ENCODE data around the gene ANKRD24.
"Not testable (repeated sequence)": the region's sequence is repeated elsewhere in the genome, so short reads cannot be mapped to it uniquely, and the experiment has no call there.

ANKRD24 gene

DNA sequence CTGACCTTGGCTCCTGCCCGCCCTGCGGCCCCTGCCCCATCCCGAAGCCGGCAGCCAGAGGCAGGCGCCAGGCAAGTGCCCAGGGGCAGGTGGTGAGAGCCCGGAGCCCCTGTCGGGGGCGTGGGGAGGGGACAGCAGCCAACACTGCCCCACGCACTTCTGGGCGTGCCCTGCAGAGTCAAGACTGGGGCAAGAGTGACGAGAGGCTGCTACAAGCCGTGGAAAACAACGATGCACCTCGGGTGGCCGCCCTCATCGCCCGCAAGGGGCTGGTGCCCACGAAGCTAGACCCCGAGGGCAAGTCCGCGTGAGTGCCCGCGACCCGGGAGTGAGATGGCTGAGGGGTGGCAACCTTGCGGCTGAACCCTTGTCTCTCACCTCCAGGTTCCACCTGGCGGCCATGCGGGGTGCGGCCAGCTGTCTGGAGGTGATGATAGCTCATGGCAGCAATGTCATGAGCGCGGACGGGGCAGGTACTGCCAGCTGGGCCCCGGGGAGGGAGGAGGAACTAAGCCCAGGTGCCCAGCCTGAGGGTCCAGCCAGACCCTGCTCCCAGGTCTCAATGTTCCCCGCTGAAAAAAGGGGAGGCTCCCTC, 17.3 kb downstream of the ANKRD24 start:
- DNase-seq, result no peak

- DNase-seq, result no peak
Observed at GRCh38 chr19:4200940-4201542, 18.6 kb downstream of the ANKRD24 start.

DNA sequence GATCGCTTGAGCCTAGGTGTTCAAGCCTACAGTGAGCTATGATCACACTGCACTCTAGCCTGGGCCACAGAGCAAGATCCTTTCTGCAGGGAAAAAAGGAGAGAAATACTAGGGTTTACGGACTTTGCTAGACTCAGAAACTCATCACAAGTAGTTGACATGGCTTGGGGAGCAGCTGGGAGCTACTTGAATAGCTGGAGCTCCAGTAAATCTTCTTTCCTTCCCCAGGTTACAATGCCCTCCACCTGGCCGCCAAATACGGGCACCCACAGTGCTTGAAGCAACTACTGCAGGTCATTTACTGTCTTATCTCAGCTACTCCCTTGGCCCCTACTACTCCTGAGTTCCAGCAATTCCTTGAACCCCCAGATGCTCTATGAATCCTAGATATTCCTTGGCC, 19.3 kb downstream of the ANKRD24 start:
- DNase-seq, result no peak

DNA sequence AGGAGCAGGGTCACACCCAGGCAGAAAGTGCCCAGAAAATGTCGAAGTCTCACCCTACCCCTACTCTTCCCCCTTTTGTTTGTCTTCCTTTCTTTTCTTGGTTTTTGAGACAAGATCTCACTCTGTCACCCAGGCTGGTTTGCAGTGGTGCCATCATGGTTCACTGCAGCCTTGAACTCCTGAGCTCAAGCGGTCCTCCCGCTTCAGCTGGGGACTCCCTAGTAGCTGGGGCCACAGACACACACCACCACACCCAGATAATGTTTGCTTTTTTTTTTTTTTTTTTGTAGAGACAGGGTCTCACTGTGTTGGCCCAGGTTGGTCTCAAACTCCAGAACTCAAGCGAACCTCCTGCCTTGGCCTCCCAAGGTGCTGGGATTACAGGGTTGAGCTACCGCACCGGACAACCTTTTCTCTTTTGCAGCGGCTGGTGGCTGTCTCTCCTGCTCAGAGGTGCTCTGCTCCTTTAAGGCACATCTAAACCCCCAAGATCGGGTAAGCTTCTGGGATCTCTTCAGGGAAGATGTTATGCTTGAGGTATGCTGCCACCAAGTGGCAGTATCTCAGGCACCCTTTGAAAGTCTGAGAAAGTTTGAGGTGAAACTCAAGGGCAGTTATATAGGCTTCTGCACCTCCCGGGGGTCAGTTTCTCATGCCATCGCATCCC, 24.5 kb downstream of the ANKRD24 start:
- DNase-seq, result no peak

- DNase-seq, result peak; percentile 31
Observed at GRCh38 chr19:4208385-4209094, 26.1 kb downstream of the ANKRD24 start.

GRCh38 chr19:4210166-4210731, 27.8 kb downstream of the ANKRD24 start:
- DNase-seq, result no peak

DNA sequence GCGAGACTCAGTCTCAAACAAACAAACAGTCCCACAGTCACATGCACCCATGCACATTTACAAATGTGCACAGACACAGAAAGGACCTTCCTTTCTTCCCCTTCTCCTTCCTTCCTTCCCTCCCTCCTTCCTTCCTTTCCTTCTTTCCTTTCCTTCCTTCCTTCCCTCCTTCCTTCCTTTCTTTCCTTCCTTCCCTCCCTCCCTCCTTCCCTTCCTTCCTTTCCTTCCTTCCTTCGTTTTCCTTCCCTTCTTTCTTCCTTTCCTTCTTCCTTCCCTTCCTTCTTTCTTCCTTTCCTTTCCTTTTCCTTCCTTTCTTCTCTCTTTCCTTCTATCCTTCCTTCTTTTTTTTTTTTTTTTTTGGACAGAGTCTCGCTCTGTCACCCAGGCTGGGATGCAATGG, 30.6 kb downstream of the ANKRD24 start:
- no peak for DNase-seq

DNA sequence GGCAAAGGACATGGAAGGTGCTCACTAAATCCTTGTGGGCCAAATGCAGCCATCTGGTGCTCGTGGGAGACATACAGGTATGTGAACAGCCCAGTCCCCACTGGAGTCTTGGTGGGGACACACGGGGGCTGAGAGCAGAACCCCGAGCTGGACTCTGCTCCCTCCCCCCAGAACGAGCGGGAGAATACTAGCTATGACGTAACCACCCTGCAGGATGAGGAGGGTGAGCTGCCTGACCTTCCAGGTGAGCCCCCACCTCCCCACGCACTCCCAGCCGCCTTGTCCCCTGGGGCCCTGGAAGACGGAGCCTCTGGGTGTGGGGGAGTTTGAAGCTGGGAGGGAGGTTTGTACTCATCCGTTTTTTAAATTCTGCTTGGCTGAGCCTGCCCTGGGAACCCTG, 33.3 kb downstream of the ANKRD24 start:
- no peak for DNase-seq

- no peak for DNase-seq
Observed at GRCh38 chr19:4216846-4217245, 34.4 kb downstream of the ANKRD24 start.

DNA sequence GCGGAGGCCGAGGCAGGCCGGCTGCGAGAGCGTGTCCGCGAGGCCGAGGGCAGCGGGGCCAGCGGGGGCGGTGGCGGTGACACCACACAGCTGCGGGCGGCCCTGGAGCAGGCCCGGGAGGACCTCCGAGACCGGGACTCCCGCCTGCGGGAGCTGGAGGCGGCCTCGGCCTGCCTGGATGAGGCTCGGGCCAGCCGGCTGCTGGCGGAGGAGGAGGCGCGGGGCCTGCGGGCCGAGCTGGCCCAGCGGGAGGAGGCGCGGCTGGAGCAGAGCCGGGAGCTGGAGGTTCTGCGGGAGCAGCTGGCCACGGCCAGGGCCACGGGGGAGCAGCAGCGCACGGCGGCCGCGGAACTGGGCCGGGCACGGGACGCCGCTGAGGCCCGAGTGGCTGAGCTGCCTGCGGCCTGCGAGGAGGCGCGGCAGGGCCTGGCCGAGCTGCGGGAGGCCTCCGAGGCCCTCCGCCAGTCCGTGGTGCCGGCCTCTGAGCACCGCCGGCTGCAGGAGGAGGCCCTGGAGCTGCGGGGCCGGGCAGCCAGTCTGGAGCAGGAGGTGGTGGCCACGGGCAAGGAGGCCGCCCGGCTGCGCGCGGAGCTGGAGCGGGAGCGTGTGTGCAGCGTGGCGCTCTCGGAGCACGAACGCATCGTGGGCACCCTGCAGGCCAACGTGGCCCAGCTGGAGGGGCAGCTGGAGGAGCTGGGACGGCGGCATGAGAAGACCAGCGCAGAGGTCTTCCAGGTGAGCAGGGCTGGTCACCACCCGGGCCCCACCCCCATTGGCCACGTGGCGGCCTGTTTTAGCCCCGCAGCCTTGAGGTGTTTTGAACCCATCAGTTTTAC, 35.2 kb downstream of the ANKRD24 start:
- no peak for DNase-seq

DNA sequence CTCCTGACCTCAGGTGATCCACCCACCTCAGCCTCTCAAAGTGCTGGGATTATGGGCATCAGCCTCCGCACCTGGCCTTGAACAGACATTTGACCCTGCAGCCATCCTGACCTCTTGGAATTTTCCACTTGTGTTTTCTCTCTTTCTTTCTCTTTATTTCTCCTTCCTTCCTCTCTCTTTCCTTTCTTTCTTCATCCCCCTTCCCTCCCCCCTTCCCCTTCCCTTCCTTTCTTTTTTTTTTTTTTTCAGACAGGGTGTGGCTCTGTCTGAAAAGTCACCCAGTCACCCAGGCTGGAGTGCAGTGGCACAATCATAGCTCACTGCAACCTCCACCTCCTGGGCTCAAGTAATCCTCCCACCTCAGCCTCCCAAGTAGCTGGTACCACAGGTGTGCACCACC, 36.0 kb downstream of the ANKRD24 start:
- DNase-seq, result not testable (repeated sequence)

DNA sequence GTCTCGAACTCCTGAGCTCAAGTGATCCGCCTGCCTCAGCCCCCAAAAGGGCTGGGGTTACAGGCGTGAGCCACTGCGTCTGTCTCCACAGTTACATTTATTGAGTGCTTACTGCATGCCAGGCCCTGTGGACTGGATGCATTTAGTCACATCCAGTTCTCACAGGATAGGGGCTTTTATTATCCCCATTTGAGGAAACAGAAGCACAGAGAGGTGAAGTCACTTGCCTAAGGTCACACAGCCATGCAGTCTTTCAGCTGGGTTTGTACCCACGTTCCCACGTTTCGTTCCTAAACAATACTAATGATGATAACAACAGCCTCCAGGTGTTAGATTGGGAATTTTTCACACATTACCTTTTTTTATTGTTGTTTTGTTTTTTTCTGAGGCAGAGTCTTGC, 37.7 kb downstream of the ANKRD24 start:
- DNase-seq, result no peak

DNA sequence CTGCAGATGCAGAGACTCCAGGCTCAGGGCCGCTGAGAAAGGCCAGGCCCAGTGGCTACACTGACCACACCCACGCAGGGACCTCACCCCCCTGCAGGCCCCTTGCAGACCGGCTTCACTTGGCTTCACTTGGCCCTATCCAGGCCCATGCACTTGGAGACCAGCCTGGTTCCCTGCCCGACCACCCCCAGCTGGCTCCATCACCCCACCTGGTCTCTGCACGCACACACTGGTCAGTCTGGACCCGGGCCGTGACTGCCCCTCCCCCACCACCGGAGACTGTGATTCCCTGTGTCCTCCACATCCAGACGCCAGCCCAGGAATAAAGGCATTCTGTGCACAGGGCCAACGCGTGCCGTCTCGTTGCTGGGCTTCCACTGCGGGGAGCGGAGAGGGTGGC, 42.0 kb downstream of the ANKRD24 start:
- DNase-seq, result no peak

GRCh38 chr19:4225885-4226284, 43.4 kb downstream of the ANKRD24 start:
- no peak for DNase-seq

GRCh38 chr19:4227771-4228170, 45.3 kb downstream of the ANKRD24 start:
- no peak for DNase-seq

- no peak for DNase-seq
Observed at GRCh38 chr19:4228765-4229178, 46.3 kb downstream of the ANKRD24 start.

GRCh38 chr19:4229179-4229931, 46.9 kb downstream of the ANKRD24 start, which contains the start of gene EBI3:
Gene EBI3 (plus strand): TSS chr19:4229523. CDS start chr19:4229551, 28 bp downstream.
- peak; percentile 68 for DNase-seq

DNA sequence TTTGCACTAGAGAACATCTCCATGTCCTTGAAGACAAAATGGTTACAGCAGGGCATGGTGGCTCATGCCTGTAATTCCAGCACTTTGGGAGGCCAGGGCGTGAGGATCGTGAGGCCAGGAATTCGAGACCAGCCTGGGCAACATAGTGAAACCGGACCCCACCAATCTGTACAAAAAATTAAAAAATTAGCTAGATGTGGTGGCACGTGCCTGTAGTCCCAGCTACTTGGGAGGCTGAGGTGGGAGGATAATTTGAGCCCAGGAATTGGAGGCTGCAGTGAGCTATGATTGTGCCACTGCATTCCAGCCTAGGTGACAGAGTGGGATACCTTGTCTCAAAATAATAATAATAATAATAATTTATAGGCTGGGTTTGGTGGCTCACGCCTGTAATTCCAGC, 47.7 kb downstream of the ANKRD24 start:
- DNase-seq, result not testable (repeated sequence)

DNA sequence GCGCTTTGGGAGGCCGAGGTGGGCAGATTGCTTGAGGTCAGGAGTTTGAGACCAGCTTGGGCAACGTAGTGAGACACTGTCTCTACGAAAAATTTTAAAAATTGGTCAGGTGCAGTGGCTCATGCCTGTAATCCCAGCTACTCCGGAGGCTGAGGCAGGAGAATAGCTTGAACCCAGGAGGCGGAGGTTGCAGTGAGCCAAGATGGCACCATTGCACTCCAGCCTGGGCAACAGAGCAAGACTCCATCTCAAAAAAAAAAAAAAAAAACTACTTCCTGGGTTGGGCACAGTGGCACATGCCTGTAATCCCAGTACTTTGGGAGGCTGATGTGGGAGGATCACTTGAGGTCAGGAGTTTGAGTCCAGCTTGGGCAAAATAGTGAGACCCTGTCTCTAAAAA, 49.0 kb downstream of the ANKRD24 start:
- DNase-seq, result not testable (repeated sequence)

DNA sequence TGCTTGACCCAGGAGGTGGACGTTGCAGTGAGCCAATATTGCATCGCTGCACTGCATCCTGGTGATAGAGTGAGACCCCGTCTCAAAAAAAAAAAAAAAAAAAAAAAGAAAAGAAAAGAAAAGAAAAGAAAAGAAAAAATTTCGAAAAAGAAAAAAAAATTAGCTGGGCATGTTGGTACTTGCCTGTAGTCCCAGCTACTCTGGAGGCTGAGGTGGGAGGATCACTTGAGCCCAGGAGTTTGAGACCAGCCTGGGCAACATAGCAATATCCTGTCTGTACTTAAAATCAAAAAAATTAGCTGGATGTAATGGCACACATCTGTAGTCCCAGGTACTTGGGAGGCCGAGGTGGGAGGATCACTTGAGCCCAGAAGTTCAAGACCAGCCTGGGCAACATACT, 49.6 kb downstream of the ANKRD24 start:
- not testable (repeated sequence) for DNase-seq

DNA sequence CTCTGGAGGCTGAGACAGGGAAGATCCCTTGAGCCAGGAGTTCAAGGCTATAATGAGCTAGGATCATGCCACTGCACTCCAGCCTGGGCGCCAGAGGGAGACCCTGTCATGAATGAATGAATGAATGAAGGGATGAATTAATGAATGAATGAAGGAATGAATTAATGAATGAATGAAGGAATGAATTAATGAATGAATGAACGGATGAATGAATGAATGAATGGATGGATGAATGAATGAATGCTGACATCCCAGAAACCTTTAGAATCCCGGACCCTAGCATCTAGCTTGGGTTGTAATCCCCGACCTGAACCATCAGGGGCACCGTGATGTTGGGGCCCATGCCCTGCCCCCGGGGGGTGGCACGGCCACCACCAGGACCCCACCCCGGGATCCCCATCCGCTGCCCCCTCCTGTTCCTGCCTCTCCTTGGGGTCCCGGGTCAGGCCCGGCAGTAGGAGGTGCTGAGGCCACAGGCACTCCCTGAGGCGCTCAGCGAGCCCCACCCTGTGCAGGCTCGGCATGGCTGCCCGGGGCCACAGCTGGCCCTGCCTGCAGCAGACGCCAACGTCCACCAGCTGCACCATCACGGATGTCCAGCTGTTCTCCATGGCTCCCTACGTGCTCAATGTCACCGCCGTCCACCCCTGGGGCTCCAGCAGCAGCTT, 50.3 kb downstream of the ANKRD24 start:
- DNase-seq, result no peak

All from kidney glomerular epithelial cell (primary cell).